Muscle of back (tissue), 13 donors: ENCODE measurements around the gene CRYGS. TPM values are rescaled to one million over a fixed set of nuclear protein-coding genes. Genes with fewer than 3 reads are reported as not detected.
"Not testable (repeated sequence)": the region's sequence is repeated elsewhere in the genome, so short reads cannot be mapped to it uniquely, and the experiment has no call there.

Experiments used
- DNase-seq, 3 donors: peaks; one replicate each; pipeline versions ENCODE4 v3.0.0 to v3.0.0-alpha.2; 2013
- long read RNA-seq, 9 donors: transcript quantifications; one replicate each; lab custom pipeline, GENCODE V29; 2026
- polyA plus RNA-seq, 10 donors: library from polyadenylated mRNA; unstranded; fragments of 120-200 nt; gene quantifications; one replicate each; pipeline ENCODE4 v1.2.1, GENCODE V29; 2013; ENCODE audit not compliant: insufficient read length in 10 of 10

CRYGS gene
- polyA plus RNA-seq = 1 to 10 TPM; 1.6 to 5.1 (median 2.4) TPM
- long read RNA-seq, donor 1 = 0 reads
- long read RNA-seq, donor 2 = 0 reads
- long read RNA-seq, donor 3 = 0 reads
- long read RNA-seq, donor 4 = 0 reads
- long read RNA-seq, donor 5 = 0 reads
- long read RNA-seq, donor 6 = 0 reads
- long read RNA-seq, donor 7, partial matches to known transcripts = 0 of 1 reads
- long read RNA-seq, donor 7, other reads (novel, unspliced or antisense) = 0 of 1 reads
- long read RNA-seq, donor 8 = 0 reads
- long read RNA-seq, donor 9 = 0 reads

GRCh38 chr3:186544281-186544680, at the start of gene CRYGS:
Gene CRYGS, minus strand, starts transcription at chr3:186544380. Its CDS starts 54 bp downstream, at chr3:186544326.
- DNase-seq = no peak

- DNase-seq = no peak
Observed at GRCh38 chr3:186593862-186594261, 49.7 kb upstream of the CRYGS start.

GRCh38 chr3:186592682-186593081, 48.5 kb upstream of the CRYGS start:
- no peak for DNase-seq

GRCh38 chr3:186590580-186591295, 46.6 kb upstream of the CRYGS start:
- no peak for DNase-seq

GRCh38 chr3:186589856-186590579, 45.8 kb upstream of the CRYGS start:
- DNase-seq = no peak

- DNase-seq = no peak
Observed at GRCh38 chr3:186589121-186589520, 44.9 kb upstream of the CRYGS start.

- no peak for DNase-seq
Observed at GRCh38 chr3:186588632-186589031, 44.5 kb upstream of the CRYGS start.

- no peak for DNase-seq
Observed at GRCh38 chr3:186587183-186587582, 43.0 kb upstream of the CRYGS start.

GRCh38 chr3:186586245-186586644, 42.1 kb upstream of the CRYGS start:
- DNase-seq = not testable (repeated sequence)

- no peak for DNase-seq
Observed at GRCh38 chr3:186583831-186584230, 39.7 kb upstream of the CRYGS start.

- DNase-seq = no peak
Observed at GRCh38 chr3:186582541-186582940, 38.4 kb upstream of the CRYGS start.

- no peak for DNase-seq
Observed at GRCh38 chr3:186580785-186581184, 36.6 kb upstream of the CRYGS start.

- no peak for DNase-seq
Observed at GRCh38 chr3:186577521-186577920, 33.3 kb upstream of the CRYGS start.

- no peak for DNase-seq
Observed at GRCh38 chr3:186571644-186572013, 27.4 kb upstream of the CRYGS start.

GRCh38 chr3:186570941-186571643, 26.9 kb upstream of the CRYGS start:
- peak in 1 of 3 donors; percentile 21 for DNase-seq

GRCh38 chr3:186570096-186570940, 26.1 kb upstream of the CRYGS start, which contains the start of gene DNAJB11:
Gene DNAJB11, plus strand, starts transcription at chr3:186570720. Its CDS starts 178 bp downstream, at chr3:186570898.
- peak; percentile 100 for DNase-seq

- no peak for DNase-seq
Observed at GRCh38 chr3:186569779-186570095, 25.6 kb upstream of the CRYGS start.

- not testable (repeated sequence) for DNase-seq
Observed at GRCh38 chr3:186569361-186569760, 25.2 kb upstream of the CRYGS start.

- peak; percentile 90 to 97 (median 95) for DNase-seq
Observed at GRCh38 chr3:186567072-186567921, 23.1 kb upstream of the CRYGS start, which contains the start of gene TBCCD1. Gene TBCCD1, minus strand, starts transcription at chr3:186567339. Its CDS starts 3,010 bp downstream, at chr3:186564329.

GRCh38 chr3:186566772-186567071, 22.5 kb upstream of the CRYGS start:
- DNase-seq = no peak
